ENCODE data around the gene ENPP5. TPM values are rescaled to one million over a fixed set of nuclear protein-coding genes. Genes with fewer than 3 reads are reported as not detected.
A peak's percentile ranks its signal among the peaks of the same experiment; 100 is the strongest.

ENPP5 gene
- total RNA-seq, 1 donor from 2014 or later: 2.5 TPM

DNA sequence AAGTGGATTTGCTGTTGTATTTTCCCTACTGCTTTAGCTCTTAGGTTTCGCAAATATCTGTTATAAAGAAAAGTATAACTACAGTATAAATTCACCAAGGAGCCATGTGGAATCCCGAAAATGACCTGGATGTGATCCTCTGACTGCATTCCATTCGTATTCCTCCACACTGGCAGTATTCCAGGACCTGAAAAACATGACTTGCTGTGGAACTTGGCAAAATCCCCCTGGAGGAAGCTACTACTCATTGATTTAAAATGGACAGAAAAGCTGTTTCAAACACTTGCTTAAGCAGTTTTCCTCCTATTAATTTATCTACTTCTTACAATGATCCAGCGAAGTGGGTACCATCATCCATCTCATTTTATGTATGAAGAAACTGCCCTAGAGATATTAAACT, 13.3 kb upstream of the ENPP5 start:
- DNase-seq (ENCODE audit: low read depth): peak; percentile 59
- H3K4me3 ChIP-seq (ENCODE audit: low read depth, low read length): no peak overlapping the region
- TF ChIP-seq, protein P1, sequence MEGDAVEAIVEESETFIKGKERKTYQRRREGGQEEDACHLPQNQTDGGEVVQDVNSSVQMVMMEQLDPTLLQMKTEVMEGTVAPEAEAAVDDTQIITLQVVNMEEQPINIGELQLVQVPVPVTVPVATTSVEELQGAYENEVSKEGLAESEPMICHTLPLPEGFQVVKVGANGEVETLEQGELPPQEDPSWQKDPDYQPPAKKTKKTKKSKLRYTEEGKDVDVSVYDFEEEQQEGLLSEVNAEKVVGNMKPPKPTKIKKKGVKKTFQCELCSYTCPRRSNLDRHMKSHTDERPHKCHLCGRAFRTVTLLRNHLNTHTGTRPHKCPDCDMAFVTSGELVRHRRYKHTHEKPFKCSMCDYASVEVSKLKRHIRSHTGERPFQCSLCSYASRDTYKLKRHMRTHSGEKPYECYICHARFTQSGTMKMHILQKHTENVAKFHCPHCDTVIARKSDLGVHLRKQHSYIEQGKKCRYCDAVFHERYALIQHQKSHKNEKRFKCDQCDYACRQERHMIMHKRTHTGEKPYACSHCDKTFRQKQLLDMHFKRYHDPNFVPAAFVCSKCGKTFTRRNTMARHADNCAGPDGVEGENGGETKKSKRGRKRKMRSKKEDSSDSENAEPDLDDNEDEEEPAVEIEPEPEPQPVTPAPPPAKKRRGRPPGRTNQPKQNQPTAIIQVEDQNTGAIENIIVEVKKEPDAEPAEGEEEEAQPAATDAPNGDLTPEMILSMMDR (conservative IDR thresholded peaks at IDR 0.05; ENCODE audit: low read depth, low read length): no peak

DNA sequence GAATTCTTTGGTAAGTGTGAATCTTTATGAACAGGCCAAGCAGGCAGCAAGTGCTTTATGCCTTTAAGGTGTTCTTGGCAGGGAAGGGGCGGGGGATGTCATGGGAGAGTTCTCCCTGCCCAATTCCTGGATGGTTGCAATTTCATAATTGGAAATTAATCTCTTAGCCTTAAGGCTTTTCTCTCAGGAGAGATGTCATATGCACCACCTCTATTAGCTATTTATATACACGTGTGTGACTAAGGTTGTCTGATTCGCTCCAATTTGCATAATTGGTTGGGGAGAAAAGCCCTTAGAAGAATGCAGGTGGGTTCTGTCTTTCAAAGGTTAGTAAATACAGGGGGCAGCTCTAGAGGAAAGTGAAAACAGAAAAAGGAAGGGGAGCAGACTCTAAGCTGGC, 5.2 kb upstream of the ENPP5 start:
- TF ChIP-seq, protein P1 (conservative IDR thresholded peaks at IDR 0.05; ENCODE audit: low read depth, low read length): no peak
- H3K4me3 ChIP-seq (ENCODE audit: low read depth, low read length): no peak overlapping the region
- no peak for DNase-seq (ENCODE audit: low read depth)

DNA sequence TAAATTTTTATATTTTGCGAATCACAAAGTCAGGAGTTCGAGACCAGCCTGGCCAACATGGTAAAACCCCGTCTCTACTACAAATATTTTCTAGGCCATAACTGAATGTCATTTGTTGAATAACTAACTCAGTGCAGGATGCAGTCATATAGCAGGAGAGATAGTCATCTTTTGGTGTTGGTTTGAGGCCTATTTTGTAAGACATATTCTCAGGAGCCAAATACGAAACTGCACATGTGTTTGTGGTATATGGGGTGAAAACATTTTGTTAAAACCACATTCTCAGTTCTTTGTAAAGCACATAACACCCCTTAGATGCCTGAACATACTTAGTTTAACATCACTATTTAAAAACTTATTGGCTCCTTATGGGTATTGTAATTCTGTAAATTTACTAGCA, 4.7 kb upstream of the ENPP5 start:
- DNase-seq (ENCODE audit: low read depth): no peak
- H3K4me3 ChIP-seq (ENCODE audit: low read depth, low read length): no peak overlapping the region
- TF ChIP-seq, protein P1 (conservative IDR thresholded peaks at IDR 0.05; ENCODE audit: low read depth, low read length): no peak

DNA sequence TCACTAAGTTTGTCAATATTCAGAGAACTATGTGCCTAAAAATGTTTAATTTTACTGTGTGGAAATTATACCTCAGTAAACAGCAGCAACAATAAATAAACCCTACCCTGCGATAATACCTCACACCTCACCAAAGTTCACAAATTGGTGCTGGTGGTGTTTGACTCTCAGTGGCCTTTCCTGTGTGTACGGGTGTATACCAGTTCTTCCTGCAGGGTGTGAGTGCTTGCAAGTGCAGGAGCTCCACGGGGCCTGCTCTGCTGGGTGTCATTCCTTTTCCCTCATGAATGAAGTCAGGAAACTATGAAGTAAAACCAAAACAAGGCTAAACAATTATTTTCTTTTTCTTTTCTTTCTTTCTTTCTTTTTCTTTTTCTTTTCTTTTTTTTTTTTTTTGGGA, 4.1 kb upstream of the ENPP5 start:
- no peak overlapping the region for H3K4me3 ChIP-seq (ENCODE audit: low read depth, low read length)
- TF ChIP-seq, protein P1 (conservative IDR thresholded peaks at IDR 0.05; ENCODE audit: low read depth, low read length): no peak
- DNase-seq (ENCODE audit: low read depth): no peak

DNA sequence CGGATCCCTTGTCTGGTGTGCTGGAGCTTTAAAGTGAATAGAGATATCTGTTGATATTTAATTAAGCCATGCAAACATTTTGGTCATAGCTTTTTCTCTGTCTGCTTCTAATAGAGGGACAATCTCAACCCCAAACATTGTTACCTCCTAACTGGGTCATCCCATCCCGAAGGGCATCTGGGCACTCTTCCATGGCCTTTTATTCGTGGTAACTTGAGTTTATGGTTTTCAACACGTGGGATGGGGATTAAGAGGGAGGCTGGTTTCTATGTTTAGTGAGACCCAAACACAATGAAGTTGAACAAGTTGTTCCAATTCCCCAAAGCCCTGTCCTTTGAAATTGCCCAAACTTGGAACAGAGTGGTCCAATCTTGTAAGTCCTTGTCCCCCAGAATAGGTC, 1.4 kb upstream of the ENPP5 start:
- DNase-seq (ENCODE audit: low read depth): no peak
- TF ChIP-seq, protein P1 (conservative IDR thresholded peaks at IDR 0.05; ENCODE audit: low read depth, low read length): no peak
- H3K4me3 ChIP-seq (ENCODE audit: low read depth, low read length): no peak overlapping the region

DNA sequence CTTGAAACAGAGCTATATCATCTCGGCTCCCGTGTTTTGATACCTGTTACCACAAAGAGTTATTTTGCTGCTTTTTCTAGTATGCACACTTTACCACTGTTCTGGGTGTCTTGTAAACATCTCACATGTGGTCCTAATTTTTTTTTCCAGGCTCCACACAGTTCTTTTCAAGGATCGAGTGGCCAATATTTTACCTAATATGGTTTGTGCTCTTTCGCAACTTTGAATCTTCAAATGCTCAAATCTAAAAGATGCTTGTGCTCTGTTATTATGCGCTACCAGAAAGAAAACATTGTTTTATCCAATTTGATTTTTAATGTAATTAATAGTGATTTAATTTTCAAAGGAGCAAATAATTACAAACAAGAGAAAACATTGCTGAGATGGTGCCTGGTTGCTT, 10.7 kb downstream of the ENPP5 start:
- no peak for DNase-seq (ENCODE audit: low read depth)
- TF ChIP-seq, protein P1 (conservative IDR thresholded peaks at IDR 0.05; ENCODE audit: low read depth, low read length): no peak
- H3K4me3 ChIP-seq (ENCODE audit: low read depth, low read length): no peak overlapping the region

DNA sequence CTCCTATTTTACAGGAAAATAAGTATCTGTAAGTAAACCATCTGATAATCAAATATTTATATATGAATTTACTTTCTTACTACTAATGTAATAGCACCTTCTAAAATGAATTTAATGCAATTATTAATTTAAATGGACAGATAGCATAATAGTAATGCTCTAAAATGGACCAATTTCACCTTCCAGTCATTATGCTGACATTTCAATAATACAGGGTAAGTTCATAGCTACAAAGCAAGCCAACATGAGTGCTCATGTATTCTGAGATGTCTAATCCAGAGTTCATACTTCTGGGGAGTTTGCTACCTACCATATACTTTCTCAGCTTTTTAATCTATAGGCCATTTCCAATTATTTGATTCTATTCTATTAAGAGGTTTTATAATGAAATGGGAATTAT, 11.6 kb downstream of the ENPP5 start:
- DNase-seq (ENCODE audit: low read depth): no peak

More for the DNA sequence above, 11.6 kb downstream of the ENPP5 start:
- TF ChIP-seq, protein P1 (conservative IDR thresholded peaks at IDR 0.05; ENCODE audit: low read depth, low read length): no peak
- H3K4me3 ChIP-seq (ENCODE audit: low read depth, low read length): no peak overlapping the region
